Chondrocyte (in vitro differentiated cells): ENCODE measurements around the gene DGLUCY. TPM values are rescaled to one million over a fixed set of nuclear protein-coding genes. Genes with fewer than 3 reads are reported as not detected.
"Not testable (repeated sequence)": the region's sequence is repeated elsewhere in the genome, so short reads cannot be mapped to it uniquely, and the experiment has no call there.

Experiments used
- DNase-seq: peaks from one replicate; pipeline ENCODE4 v3.0.0; 2021; ENCODE audit warnings: mixed read lengths, low spot score
- H3K27ac Mint-ChIP-seq: one replicate; pipeline ENCODE4 v1.8.0; 2021; ENCODE audit warnings: mild to moderate bottlenecking, moderate library complexity, mixed read lengths; ENCODE audit not compliant: unreplicated experiment
- H3K27me3 Mint-ChIP-seq: 2 replicates; pipeline ENCODE4 v1.8.0; 2021; ENCODE audit warnings: low read depth, mixed read lengths
- H3K36me3 Mint-ChIP-seq: 2 replicates; pipeline ENCODE4 v1.8.0; 2021; ENCODE audit warnings: low read depth, mixed read lengths
- H3K4me1 Mint-ChIP-seq: 2 replicates; pipeline ENCODE4 v1.8.0; 2021; ENCODE audit warnings: low read depth, mild to moderate bottlenecking, mixed read lengths
- H3K4me3 Mint-ChIP-seq: one replicate; pipeline ENCODE4 v1.8.0; 2021; ENCODE audit warnings: mild to moderate bottlenecking, moderate library complexity, mixed read lengths; ENCODE audit not compliant: unreplicated experiment
- H3K9me3 Mint-ChIP-seq: 2 replicates; pipeline ENCODE4 v1.8.0; 2021; ENCODE audit warnings: low read depth, mixed read lengths
- total RNA-seq: library from RNA; stranded (reverse); gene quantifications from 3 replicates; pipeline ENCODE4 v1.2.1, GENCODE V29; 2021
- TF ChIP-seq, protein P1 (sequence below): fragments of 200-600 bp; sonication (generic); IDR thresholded peaks from 2 replicates; pipeline ENCODE4 v1.5.0; 2021; ENCODE audit warnings: antibody characterized with exemption, mild to moderate bottlenecking, moderate library complexity

The DGLUCY gene
- total RNA-seq, 1 donor from 2014 or later: 9.3 TPM

DNA sequence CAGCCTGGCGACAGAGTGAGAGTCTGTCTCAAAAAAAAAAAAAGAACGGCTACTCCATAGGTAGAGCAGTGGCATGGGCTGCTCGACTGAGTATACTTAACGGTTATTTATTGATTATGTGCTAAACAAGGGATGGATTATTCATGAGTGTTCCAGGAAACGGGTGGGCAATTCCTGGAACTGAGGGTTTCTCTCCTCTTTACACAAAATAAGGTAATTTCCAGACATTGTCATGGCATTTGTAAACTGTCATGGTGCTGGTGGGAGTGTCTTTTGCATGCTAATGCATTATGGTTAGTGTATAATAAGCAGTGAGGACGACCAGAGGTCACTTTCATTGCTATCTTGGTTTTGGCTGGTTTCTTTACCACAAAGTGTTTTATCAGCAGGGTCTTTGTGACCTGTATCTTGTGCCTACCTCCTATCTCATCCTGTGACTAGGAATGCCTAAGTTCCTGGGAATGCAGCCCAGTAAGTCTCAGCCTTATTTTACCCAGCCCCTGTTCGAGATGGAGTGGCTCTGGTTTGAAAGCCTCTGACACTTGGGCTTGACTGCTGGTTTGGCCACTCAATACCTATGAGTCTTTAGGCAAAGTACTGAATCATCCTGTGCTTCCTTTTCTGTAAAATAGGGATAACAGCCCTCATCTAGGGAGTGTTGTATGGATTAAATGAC is 3.2 kb downstream of the DGLUCY start:
- no peaks in the 10 kb centered on the region for H3K27me3 Mint-ChIP-seq
- no peak overlapping the region for H3K4me3 Mint-ChIP-seq
- peaks cover 10% of the 10 kb centered on the region for H3K36me3 Mint-ChIP-seq
- H3K4me1 Mint-ChIP-seq: peaks cover 32% of the 10 kb centered on the region
- H3K9me3 Mint-ChIP-seq: peaks cover 8% of the 10 kb centered on the region
- no peak for DNase-seq
- TF ChIP-seq, protein P1, sequence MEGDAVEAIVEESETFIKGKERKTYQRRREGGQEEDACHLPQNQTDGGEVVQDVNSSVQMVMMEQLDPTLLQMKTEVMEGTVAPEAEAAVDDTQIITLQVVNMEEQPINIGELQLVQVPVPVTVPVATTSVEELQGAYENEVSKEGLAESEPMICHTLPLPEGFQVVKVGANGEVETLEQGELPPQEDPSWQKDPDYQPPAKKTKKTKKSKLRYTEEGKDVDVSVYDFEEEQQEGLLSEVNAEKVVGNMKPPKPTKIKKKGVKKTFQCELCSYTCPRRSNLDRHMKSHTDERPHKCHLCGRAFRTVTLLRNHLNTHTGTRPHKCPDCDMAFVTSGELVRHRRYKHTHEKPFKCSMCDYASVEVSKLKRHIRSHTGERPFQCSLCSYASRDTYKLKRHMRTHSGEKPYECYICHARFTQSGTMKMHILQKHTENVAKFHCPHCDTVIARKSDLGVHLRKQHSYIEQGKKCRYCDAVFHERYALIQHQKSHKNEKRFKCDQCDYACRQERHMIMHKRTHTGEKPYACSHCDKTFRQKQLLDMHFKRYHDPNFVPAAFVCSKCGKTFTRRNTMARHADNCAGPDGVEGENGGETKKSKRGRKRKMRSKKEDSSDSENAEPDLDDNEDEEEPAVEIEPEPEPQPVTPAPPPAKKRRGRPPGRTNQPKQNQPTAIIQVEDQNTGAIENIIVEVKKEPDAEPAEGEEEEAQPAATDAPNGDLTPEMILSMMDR: no peak
- no peak overlapping the region for H3K27ac Mint-ChIP-seq

DNA sequence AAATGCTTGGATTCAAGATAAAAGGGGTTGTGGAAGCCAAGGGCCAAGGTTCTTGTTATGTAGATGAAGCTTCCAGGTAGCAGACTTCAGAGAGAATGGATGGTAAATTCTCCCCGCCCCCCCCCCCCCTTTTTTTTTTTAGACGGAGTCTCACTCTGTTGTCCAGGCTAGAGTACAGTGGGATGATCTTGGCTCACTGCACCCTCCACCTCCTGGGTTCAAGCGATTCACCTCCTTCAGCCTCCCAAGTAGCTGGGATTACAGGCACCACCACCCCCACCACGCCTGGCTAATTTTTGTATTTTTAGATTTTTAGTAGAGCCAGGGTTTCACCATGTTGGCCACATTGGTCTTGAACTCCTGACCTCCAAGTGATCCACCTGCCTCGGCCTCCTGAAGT is 4.1 kb downstream of the DGLUCY start:
- H3K4me3 Mint-ChIP-seq: no peak overlapping the region
- TF ChIP-seq, protein P1: no peak
- H3K27ac Mint-ChIP-seq: no peak overlapping the region
- H3K9me3 Mint-ChIP-seq: peaks cover 8% of the 10 kb centered on the region
- H3K27me3 Mint-ChIP-seq: no peaks in the 10 kb centered on the region
- peaks cover 32% of the 10 kb centered on the region for H3K4me1 Mint-ChIP-seq
- H3K36me3 Mint-ChIP-seq: peaks cover 10% of the 10 kb centered on the region
- DNase-seq: no peak

DNA sequence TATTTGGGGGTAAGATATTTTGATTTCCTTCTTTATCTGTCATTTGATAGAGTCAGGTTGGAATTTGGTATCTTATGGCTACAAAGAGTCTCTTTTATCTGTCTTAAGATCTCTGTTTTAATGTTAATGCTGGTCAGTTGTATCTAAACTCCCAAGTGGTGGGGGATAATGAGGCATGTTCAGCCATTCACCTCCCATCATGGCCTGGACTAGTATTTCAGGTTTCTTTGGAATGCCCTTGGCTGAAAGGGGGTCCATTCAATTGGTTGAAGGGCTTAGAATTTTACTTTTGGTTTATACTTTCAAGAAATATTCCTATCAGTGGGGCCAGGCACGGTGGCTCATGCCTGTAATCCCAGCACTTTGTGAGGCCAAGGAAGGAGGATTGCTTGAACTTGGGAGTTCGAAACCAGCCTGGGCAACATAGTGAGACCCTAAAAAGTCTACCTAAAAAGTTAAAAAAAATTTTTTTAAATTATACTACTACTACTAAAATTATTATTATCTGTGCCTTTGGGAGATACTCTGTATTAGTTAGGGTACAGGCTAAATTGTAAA is 4.7 kb downstream of the DGLUCY start:
- H3K27me3 Mint-ChIP-seq: no peaks in the 10 kb centered on the region
- peaks cover 27% of the 10 kb centered on the region for H3K4me1 Mint-ChIP-seq
- H3K4me3 Mint-ChIP-seq: no peak overlapping the region
- no peak overlapping the region for H3K27ac Mint-ChIP-seq
- no peak for DNase-seq
- TF ChIP-seq, protein P1: no peak
- H3K36me3 Mint-ChIP-seq: peaks cover 10% of the 10 kb centered on the region
- H3K9me3 Mint-ChIP-seq: peaks cover 8% of the 10 kb centered on the region

DNA sequence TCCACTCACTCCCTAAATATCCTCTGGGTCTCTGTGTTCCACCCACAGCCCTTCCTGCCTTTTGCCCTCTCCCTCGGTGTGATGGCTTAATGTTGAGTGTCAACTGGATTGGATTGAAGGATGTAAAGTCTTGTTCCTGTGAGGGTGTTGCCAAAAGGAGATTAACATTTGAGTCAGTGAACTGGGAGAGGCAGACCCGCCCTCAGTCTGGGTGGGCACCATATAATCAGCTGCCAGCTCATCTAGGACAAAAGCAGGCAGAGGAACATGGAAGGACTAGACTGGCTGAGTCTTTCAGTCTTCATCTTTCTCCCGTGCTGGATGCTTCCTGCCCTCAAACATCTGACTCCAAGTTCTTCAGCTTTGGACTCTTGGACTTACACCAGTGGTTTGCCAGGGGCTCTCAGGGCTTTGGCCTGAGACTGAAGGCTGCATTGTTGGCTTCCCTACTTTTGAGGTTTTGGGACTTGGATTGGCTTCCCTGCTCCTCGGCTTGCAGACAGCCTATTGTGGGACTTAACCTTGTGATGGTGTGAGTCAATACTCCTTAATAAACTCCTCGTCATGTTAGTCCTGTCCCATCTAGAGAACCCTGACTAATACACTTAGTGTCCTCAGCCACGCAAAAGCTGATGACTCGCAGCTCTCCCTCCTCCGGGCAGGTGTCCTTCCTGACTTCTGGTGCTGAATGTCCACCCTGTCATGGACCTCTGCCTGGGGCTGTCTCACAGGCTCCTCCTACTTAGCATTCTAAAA is 5.9 kb downstream of the DGLUCY start:
- DNase-seq: no peak
- H3K9me3 Mint-ChIP-seq: peaks cover 9% of the 10 kb centered on the region
- TF ChIP-seq, protein P1: no peak
- peaks cover 16% of the 10 kb centered on the region for H3K4me1 Mint-ChIP-seq
- no peaks in the 10 kb centered on the region for H3K27me3 Mint-ChIP-seq
- peaks cover 10% of the 10 kb centered on the region for H3K36me3 Mint-ChIP-seq
- no peak overlapping the region for H3K27ac Mint-ChIP-seq
- H3K4me3 Mint-ChIP-seq: no peak overlapping the region

DNA sequence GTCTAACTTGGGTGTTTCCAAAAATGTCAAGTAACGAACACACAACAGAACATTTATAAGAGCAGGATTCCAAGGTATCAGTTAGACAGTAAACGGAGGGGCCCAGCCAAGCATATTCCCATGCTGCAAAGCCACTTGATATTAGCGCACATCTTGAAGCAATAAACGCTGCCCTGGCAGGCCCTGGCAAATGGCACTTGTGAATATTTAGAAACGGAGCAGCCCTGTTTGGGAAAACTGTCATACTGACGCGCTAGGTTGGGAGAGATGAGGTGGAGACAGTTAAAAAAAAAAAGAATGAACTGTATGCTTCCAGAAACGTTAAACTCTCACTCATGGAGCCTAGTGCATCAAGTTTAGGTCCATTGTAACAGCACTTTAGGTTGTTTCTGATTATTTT is 9.3 kb downstream of the DGLUCY start:
- H3K36me3 Mint-ChIP-seq: peaks cover 11% of the 10 kb centered on the region
- DNase-seq: no peak
- no peak overlapping the region for H3K27ac Mint-ChIP-seq
- H3K27me3 Mint-ChIP-seq: no peaks in the 10 kb centered on the region
- TF ChIP-seq, protein P1: no peak
- no peaks in the 10 kb centered on the region for H3K4me1 Mint-ChIP-seq
- H3K4me3 Mint-ChIP-seq: no peak overlapping the region
- peaks cover 13% of the 10 kb centered on the region for H3K9me3 Mint-ChIP-seq

DNA sequence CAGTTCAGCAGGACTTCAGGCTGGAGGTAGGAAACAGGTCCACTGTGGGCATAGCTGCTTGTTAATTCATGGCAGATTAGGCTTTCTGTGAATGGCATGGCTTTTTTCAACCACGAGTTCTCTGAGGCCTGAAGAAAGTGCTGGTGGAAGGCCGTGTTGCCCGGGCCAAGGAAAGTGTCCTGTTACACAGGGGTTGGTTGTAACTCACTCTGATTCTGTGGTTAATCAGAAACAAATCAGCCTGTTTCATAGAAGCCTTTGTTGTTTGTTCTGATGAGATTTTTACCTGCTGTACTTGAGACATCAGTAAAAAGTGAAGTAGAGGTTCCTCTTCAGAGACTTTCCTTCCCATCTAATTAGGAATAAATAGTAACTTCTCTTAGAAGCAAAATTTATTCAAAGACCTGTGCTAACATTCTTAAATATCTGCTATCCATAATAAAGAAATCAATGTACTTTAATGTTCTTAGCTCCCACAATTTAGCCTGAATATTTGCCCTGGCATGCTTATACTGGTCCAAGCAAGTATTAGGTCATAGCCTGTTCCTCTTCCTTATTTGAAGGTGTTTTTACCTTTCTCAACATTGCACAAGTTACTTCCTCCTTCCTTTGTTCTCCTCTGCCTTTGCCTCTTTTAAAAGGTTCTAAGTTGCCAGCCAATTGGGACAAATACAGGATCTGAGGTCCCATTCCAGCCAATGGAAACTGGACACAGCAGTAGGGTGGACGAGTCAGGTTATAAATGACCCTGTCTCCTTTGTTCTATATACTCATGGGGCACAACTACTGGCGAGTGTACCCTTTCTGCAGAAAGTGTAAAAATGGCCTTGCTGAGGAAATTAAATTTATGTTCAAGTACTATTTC is 10.8 kb downstream of the DGLUCY start:
- H3K4me3 Mint-ChIP-seq, H3K27ac Mint-ChIP-seq, H3K9me3 Mint-ChIP-seq, DNase-seq, H3K27me3 Mint-ChIP-seq, H3K4me1 Mint-ChIP-seq, H3K36me3 Mint-ChIP-seq: not testable (repeated sequence)
